Measurements from ENCODE around the gene TULP4.

Gene TULP4

GRCh38 chr6:158371261-158371660 is 59.0 kb downstream of the TULP4 start:
- Histone ChIP-seq H3K27ac (ENCODE audit: low read depth in 2 of 2, low read length in 2 of 2) (no peak overlapping the region), H3K9me3 (ENCODE audit: control insufficient read depth in 2 of 2, low read length in 2 of 2) (no peaks in the 10 kb centered on the region), H3K4me1 (ENCODE audit: control insufficient read depth in 2 of 2, insufficient read depth in 2 of 2, low read length in 2 of 2) (no peaks in the 10 kb centered on the region), H3K27me3 (ENCODE audit: control insufficient read depth in 2 of 2, insufficient read depth in 2 of 2, low read length in 2 of 2) (no peaks in the 10 kb centered on the region), H3K4me3 (ENCODE audit: low read length in 2 of 2) (no peak overlapping the region), H3K36me3 (ENCODE audit: control insufficient read depth in 2 of 2, insufficient read depth in 2 of 2, low read length in 2 of 2) (no peaks in the 10 kb centered on the region), H3K9ac (ENCODE audit: low read depth in 1 of 2, low read length in 2 of 2) (no peak overlapping the region)

- H3K9me3 ChIP-seq (ENCODE audit: control insufficient read depth in 2 of 2, low read length in 2 of 2): no peaks in the 10 kb centered on the region
- H3K4me3 ChIP-seq (ENCODE audit: low read length in 2 of 2): no peak overlapping the region
- no peaks in the 10 kb centered on the region for H3K36me3 ChIP-seq (ENCODE audit: control insufficient read depth in 2 of 2, insufficient read depth in 2 of 2, low read length in 2 of 2)
- H3K27me3 ChIP-seq (ENCODE audit: control insufficient read depth in 2 of 2, insufficient read depth in 2 of 2, low read length in 2 of 2): no peaks in the 10 kb centered on the region
- H3K9ac ChIP-seq (ENCODE audit: low read depth in 1 of 2, low read length in 2 of 2): no peak overlapping the region
- H3K27ac ChIP-seq (ENCODE audit: low read depth in 2 of 2, low read length in 2 of 2): no peak overlapping the region
- H3K4me1 ChIP-seq (ENCODE audit: control insufficient read depth in 2 of 2, insufficient read depth in 2 of 2, low read length in 2 of 2): no peaks in the 10 kb centered on the region
These were observed 60.3 kb downstream of the TULP4 start for GRCh38 chr6:158372574-158372973.

GRCh38 chr6:158373214-158373613 is 60.9 kb downstream of the TULP4 start:
- Histone ChIP-seq H3K4me3 (ENCODE audit: low read length in 2 of 2) (no peak overlapping the region), H3K36me3 (ENCODE audit: control insufficient read depth in 2 of 2, insufficient read depth in 2 of 2, low read length in 2 of 2) (no peaks in the 10 kb centered on the region), H3K9ac (ENCODE audit: low read depth in 1 of 2, low read length in 2 of 2) (no peak overlapping the region), H3K9me3 (ENCODE audit: control insufficient read depth in 2 of 2, low read length in 2 of 2) (no peaks in the 10 kb centered on the region), H3K4me1 (ENCODE audit: control insufficient read depth in 2 of 2, insufficient read depth in 2 of 2, low read length in 2 of 2) (no peaks in the 10 kb centered on the region), H3K27me3 (ENCODE audit: control insufficient read depth in 2 of 2, insufficient read depth in 2 of 2, low read length in 2 of 2) (no peaks in the 10 kb centered on the region), H3K27ac (ENCODE audit: low read depth in 2 of 2, low read length in 2 of 2) (no peak overlapping the region)

GRCh38 chr6:158374020-158374419 is 61.8 kb downstream of the TULP4 start:
- Histone ChIP-seq H3K27me3 (ENCODE audit: control insufficient read depth in 2 of 2, insufficient read depth in 2 of 2, low read length in 2 of 2) (no peaks in the 10 kb centered on the region), H3K4me1 (ENCODE audit: control insufficient read depth in 2 of 2, insufficient read depth in 2 of 2, low read length in 2 of 2) (no peaks in the 10 kb centered on the region), H3K9ac (ENCODE audit: low read depth in 1 of 2, low read length in 2 of 2) (no peak overlapping the region), H3K4me3 (ENCODE audit: low read length in 2 of 2) (no peak overlapping the region), H3K27ac (ENCODE audit: low read depth in 2 of 2, low read length in 2 of 2) (no peak overlapping the region), H3K36me3 (ENCODE audit: control insufficient read depth in 2 of 2, insufficient read depth in 2 of 2, low read length in 2 of 2) (no peaks in the 10 kb centered on the region), H3K9me3 (ENCODE audit: control insufficient read depth in 2 of 2, low read length in 2 of 2) (no peaks in the 10 kb centered on the region)

- Histone ChIP-seq H3K9ac (ENCODE audit: low read depth in 1 of 2, low read length in 2 of 2) (no peak overlapping the region), H3K4me1 (ENCODE audit: control insufficient read depth in 2 of 2, insufficient read depth in 2 of 2, low read length in 2 of 2) (no peaks in the 10 kb centered on the region), H3K27ac (ENCODE audit: low read depth in 2 of 2, low read length in 2 of 2) (no peak overlapping the region), H3K4me3 (ENCODE audit: low read length in 2 of 2) (no peak overlapping the region), H3K27me3 (ENCODE audit: control insufficient read depth in 2 of 2, insufficient read depth in 2 of 2, low read length in 2 of 2) (no peaks in the 10 kb centered on the region), H3K36me3 (ENCODE audit: control insufficient read depth in 2 of 2, insufficient read depth in 2 of 2, low read length in 2 of 2) (no peaks in the 10 kb centered on the region), H3K9me3 (ENCODE audit: control insufficient read depth in 2 of 2, low read length in 2 of 2) (no peaks in the 10 kb centered on the region)
These were observed 64.4 kb downstream of the TULP4 start for GRCh38 chr6:158376631-158377081.

GRCh38 chr6:158377860-158378259 is 65.6 kb downstream of the TULP4 start:
- no peak overlapping the region for H3K27ac ChIP-seq (ENCODE audit: low read depth in 2 of 2, low read length in 2 of 2)
- H3K4me3 ChIP-seq (ENCODE audit: low read length in 2 of 2): no peak overlapping the region

GRCh38 chr6:158379336-158379735 is 67.1 kb downstream of the TULP4 start:
- Histone ChIP-seq H3K27me3 (ENCODE audit: control insufficient read depth in 2 of 2, insufficient read depth in 2 of 2, low read length in 2 of 2) (no peaks in the 10 kb centered on the region), H3K4me1 (ENCODE audit: control insufficient read depth in 2 of 2, insufficient read depth in 2 of 2, low read length in 2 of 2) (no peaks in the 10 kb centered on the region), H3K4me3 (ENCODE audit: low read length in 2 of 2) (no peak overlapping the region), H3K9ac (ENCODE audit: low read depth in 1 of 2, low read length in 2 of 2) (no peak overlapping the region), H3K27ac (ENCODE audit: low read depth in 2 of 2, low read length in 2 of 2) (no peak overlapping the region), H3K9me3 (ENCODE audit: control insufficient read depth in 2 of 2, low read length in 2 of 2) (no peaks in the 10 kb centered on the region), H3K36me3 (ENCODE audit: control insufficient read depth in 2 of 2, insufficient read depth in 2 of 2, low read length in 2 of 2) (no peaks in the 10 kb centered on the region)

More at GRCh38 chr6:158377860-158378259, 65.6 kb downstream of the TULP4 start:
- no peaks in the 10 kb centered on the region for H3K4me1 ChIP-seq (ENCODE audit: control insufficient read depth in 2 of 2, insufficient read depth in 2 of 2, low read length in 2 of 2)
- no peaks in the 10 kb centered on the region for H3K9me3 ChIP-seq (ENCODE audit: control insufficient read depth in 2 of 2, low read length in 2 of 2)
- no peaks in the 10 kb centered on the region for H3K27me3 ChIP-seq (ENCODE audit: control insufficient read depth in 2 of 2, insufficient read depth in 2 of 2, low read length in 2 of 2)
- H3K36me3 ChIP-seq (ENCODE audit: control insufficient read depth in 2 of 2, insufficient read depth in 2 of 2, low read length in 2 of 2): no peaks in the 10 kb centered on the region
- H3K9ac ChIP-seq (ENCODE audit: low read depth in 1 of 2, low read length in 2 of 2): no peak overlapping the region

- no peaks in the 10 kb centered on the region for H3K4me1 ChIP-seq (ENCODE audit: control insufficient read depth in 2 of 2, insufficient read depth in 2 of 2, low read length in 2 of 2)
These were observed 68.9 kb downstream of the TULP4 start for GRCh38 chr6:158381214-158381613.

GRCh38 chr6:158382491-158382890 is 70.2 kb downstream of the TULP4 start:
- H3K27me3 ChIP-seq (ENCODE audit: control insufficient read depth in 2 of 2, insufficient read depth in 2 of 2, low read length in 2 of 2): no peaks in the 10 kb centered on the region
- H3K9me3 ChIP-seq (ENCODE audit: control insufficient read depth in 2 of 2, low read length in 2 of 2): no peaks in the 10 kb centered on the region
- no peak overlapping the region for H3K4me3 ChIP-seq (ENCODE audit: low read length in 2 of 2)
- H3K4me1 ChIP-seq (ENCODE audit: control insufficient read depth in 2 of 2, insufficient read depth in 2 of 2, low read length in 2 of 2): no peaks in the 10 kb centered on the region
- no peaks in the 10 kb centered on the region for H3K36me3 ChIP-seq (ENCODE audit: control insufficient read depth in 2 of 2, insufficient read depth in 2 of 2, low read length in 2 of 2)
- no peak overlapping the region for H3K27ac ChIP-seq (ENCODE audit: low read depth in 2 of 2, low read length in 2 of 2)
- no peak overlapping the region for H3K9ac ChIP-seq (ENCODE audit: low read depth in 1 of 2, low read length in 2 of 2)

More at GRCh38 chr6:158381214-158381613, 68.9 kb downstream of the TULP4 start:
- Histone ChIP-seq H3K9me3 (ENCODE audit: control insufficient read depth in 2 of 2, low read length in 2 of 2) (no peaks in the 10 kb centered on the region), H3K27ac (ENCODE audit: low read depth in 2 of 2, low read length in 2 of 2) (no peak overlapping the region), H3K9ac (ENCODE audit: low read depth in 1 of 2, low read length in 2 of 2) (no peak overlapping the region), H3K36me3 (ENCODE audit: control insufficient read depth in 2 of 2, insufficient read depth in 2 of 2, low read length in 2 of 2) (no peaks in the 10 kb centered on the region), H3K4me3 (ENCODE audit: low read length in 2 of 2) (no peak overlapping the region), H3K27me3 (ENCODE audit: control insufficient read depth in 2 of 2, insufficient read depth in 2 of 2, low read length in 2 of 2) (no peaks in the 10 kb centered on the region)

GRCh38 chr6:158383057-158383456 is 70.8 kb downstream of the TULP4 start:
- Histone ChIP-seq H3K27me3 (ENCODE audit: control insufficient read depth in 2 of 2, insufficient read depth in 2 of 2, low read length in 2 of 2) (no peaks in the 10 kb centered on the region), H3K27ac (ENCODE audit: low read depth in 2 of 2, low read length in 2 of 2) (no peak overlapping the region), H3K4me3 (ENCODE audit: low read length in 2 of 2) (no peak overlapping the region), H3K9ac (ENCODE audit: low read depth in 1 of 2, low read length in 2 of 2) (no peak overlapping the region), H3K9me3 (ENCODE audit: control insufficient read depth in 2 of 2, low read length in 2 of 2) (no peaks in the 10 kb centered on the region), H3K4me1 (ENCODE audit: control insufficient read depth in 2 of 2, insufficient read depth in 2 of 2, low read length in 2 of 2) (no peaks in the 10 kb centered on the region), H3K36me3 (ENCODE audit: control insufficient read depth in 2 of 2, insufficient read depth in 2 of 2, low read length in 2 of 2) (no peaks in the 10 kb centered on the region)

- no peak overlapping the region for H3K27ac ChIP-seq (ENCODE audit: low read depth in 2 of 2, low read length in 2 of 2)
- H3K9me3 ChIP-seq (ENCODE audit: control insufficient read depth in 2 of 2, low read length in 2 of 2): no peaks in the 10 kb centered on the region
- no peak overlapping the region for H3K4me3 ChIP-seq (ENCODE audit: low read length in 2 of 2)
- no peak overlapping the region for H3K9ac ChIP-seq (ENCODE audit: low read depth in 1 of 2, low read length in 2 of 2)
- H3K36me3 ChIP-seq (ENCODE audit: control insufficient read depth in 2 of 2, insufficient read depth in 2 of 2, low read length in 2 of 2): no peaks in the 10 kb centered on the region
- H3K4me1 ChIP-seq (ENCODE audit: control insufficient read depth in 2 of 2, insufficient read depth in 2 of 2, low read length in 2 of 2): no peaks in the 10 kb centered on the region
- H3K27me3 ChIP-seq (ENCODE audit: control insufficient read depth in 2 of 2, insufficient read depth in 2 of 2, low read length in 2 of 2): no peaks in the 10 kb centered on the region
These were observed 71.3 kb downstream of the TULP4 start for GRCh38 chr6:158383542-158383941.
